IMR-90 (cell line): Measurements from ENCODE around the gene EIF4G2. TPM values are rescaled to one million over a fixed set of nuclear protein-coding genes. Genes with fewer than 3 reads are reported as not detected.

Source experiments
- ATAC-seq: fragments of 200-7000 bp; cut with Tn5 transposase; 2 replicates; pipeline ENCODE4 v1.9.1; 2020; ENCODE audit warnings: low read depth, mild to moderate bottlenecking, moderate library complexity
- BruUV-seq: library from RNA; stranded (reverse); fragments of 400-500 nt; replicated peaks from 2 replicates; lab custom pipeline; 2021; lab: Mats Ljungman, UMichigan
- CTCF ChIA-PET: fragments of 300-600 bp; formaldehyde crosslinking; extraction: SDS; loops from one replicate; lab custom pipeline; 2021; ENCODE audit warnings: antibody characterized with exemption; lab: Yijun Ruan, JAX
- POLR2A ChIA-PET: fragments of 300-600 bp; sonication (Branson Sonifier 250); formaldehyde crosslinking; loops from one replicate; lab custom pipeline; 2022; ENCODE audit warnings: antibody characterized with exemption; ENCODE audit not compliant: unreplicated experiment; lab: Charles Lee
- DNase-seq: peaks from one replicate; pipeline ENCODE4 v3.0.0; 2013
- H2AFZ ChIP-seq: replicated peaks from 2 replicates; pipeline ENCODE3; 2013; ENCODE audit warnings: low read length, mild to moderate bottlenecking; ENCODE audit not compliant: poor library complexity
- H2AK5ac ChIP-seq: 2 replicates; pipeline ENCODE4 v1.6.1; 2013; ENCODE audit warnings: low read depth, low read length, inconsistent platforms
- H2AK9ac ChIP-seq: replicated peaks from 2 replicates; pipeline ENCODE3; 2013; ENCODE audit warnings: mild to moderate bottlenecking, low read depth, low read length, moderate library complexity; ENCODE audit not compliant: poor library complexity
- H2BK120ac ChIP-seq: 2 replicates; pipeline ENCODE4 v1.6.1; 2013; ENCODE audit warnings: low read depth, low read length, inconsistent platforms
- H2BK15ac ChIP-seq: 3 replicates; pipeline ENCODE4 v1.6.1; 2013; ENCODE audit warnings: low read depth, low read length, inconsistent platforms
- H2BK20ac ChIP-seq: 2 replicates; pipeline ENCODE4 v1.6.1; 2013; ENCODE audit warnings: low read depth, mild to moderate bottlenecking, inconsistent platforms, low read length, moderate library complexity
- H2BK5ac ChIP-seq: 2 replicates; pipeline ENCODE4 v1.6.1; 2013; ENCODE audit warnings: mild to moderate bottlenecking, low read depth, low read length, inconsistent platforms; ENCODE audit not compliant: poor library complexity, severe bottlenecking
- H3K14ac ChIP-seq: replicated peaks from 2 replicates; pipeline ENCODE4 v1.6.1; 2013; ENCODE audit warnings: low read depth, low read length, inconsistent platforms
- H3K18ac ChIP-seq: 2 replicates; pipeline ENCODE4 v1.6.1; 2013; ENCODE audit warnings: low read depth, low read length, control low read depth
- H3K23ac ChIP-seq: 2 replicates; pipeline ENCODE4 v1.6.1; 2013; ENCODE audit warnings: low read depth, low read length, inconsistent platforms
- H3K27ac ChIP-seq: 2 replicates; pipeline ENCODE4 v1.5.1; 2013; ENCODE audit warnings: mild to moderate bottlenecking, control low read depth, low read length; ENCODE audit not compliant: insufficient read depth
- H3K27me3 ChIP-seq: 2 replicates; pipeline ENCODE4 v1.6.1; 2013; ENCODE audit warnings: low read length; ENCODE audit not compliant: control insufficient read depth, insufficient read depth
- H3K36me3 ChIP-seq: 2 replicates; pipeline ENCODE4 v1.6.1; 2013; ENCODE audit warnings: low read length, mixed read lengths; ENCODE audit not compliant: control insufficient read depth, insufficient read depth
- H3K4ac ChIP-seq: 2 replicates; pipeline ENCODE4 v1.6.1; 2013; ENCODE audit warnings: low read depth, low read length, inconsistent platforms
- H3K4me1 ChIP-seq: 2 replicates; pipeline ENCODE4 v1.6.1; 2013; ENCODE audit warnings: low read length, mixed read lengths; ENCODE audit not compliant: control insufficient read depth, insufficient read depth
- H3K4me2 ChIP-seq: 2 replicates; pipeline ENCODE4 v1.6.1; 2013; ENCODE audit warnings: low read depth, mild to moderate bottlenecking, control low read depth, low read length, moderate library complexity
- H3K4me3 ChIP-seq: 2 replicates; pipeline ENCODE4 v1.5.1; 2013; ENCODE audit warnings: low read depth, mild to moderate bottlenecking, control low read depth, low read length, moderate library complexity; ENCODE audit not compliant: insufficient read depth
- H3K56ac ChIP-seq: 2 replicates; pipeline ENCODE4 v1.6.1; 2013; ENCODE audit warnings: low read length, inconsistent platforms; ENCODE audit not compliant: insufficient read depth; ENCODE audit errors: extremely low read depth
- H3K79me1 ChIP-seq, 2 experiments: 2 replicates each; pipeline ENCODE4 v1.6.1; 2013; ENCODE audit warnings: low read length in 2 of 2, inconsistent platforms in 1 of 2, low read depth in 1 of 2
- H3K9ac ChIP-seq: 2 replicates; pipeline ENCODE4 v1.6.1; 2013; ENCODE audit warnings: low read depth, low read length, control low read depth
- H3K9me1 ChIP-seq: 2 replicates; pipeline ENCODE4 v1.6.1; 2013; ENCODE audit warnings: low read length, inconsistent platforms; ENCODE audit not compliant: insufficient read depth
- H3K9me3 ChIP-seq: 2 replicates; pipeline ENCODE4 v1.6.1; 2013; ENCODE audit warnings: low read length; ENCODE audit not compliant: control insufficient read depth, insufficient read depth
- H4K20me1 ChIP-seq: 2 replicates; pipeline ENCODE4 v1.6.1; 2013; ENCODE audit warnings: low read length, inconsistent platforms; ENCODE audit not compliant: insufficient read depth
- H4K5ac ChIP-seq: 2 replicates; pipeline ENCODE4 v1.6.1; 2013; ENCODE audit warnings: mild to moderate bottlenecking, low read depth, low read length, control low read depth
- H4K8ac ChIP-seq, 2 experiments: 2 replicates each; pipeline ENCODE4 v1.6.1; 2013; ENCODE audit warnings: low read depth in 2 of 2, low read length in 2 of 2, control low read depth in 1 of 2, inconsistent platforms in 1 of 2
- H4K91ac ChIP-seq: 2 replicates; pipeline ENCODE4 v1.6.1; 2013; ENCODE audit warnings: low read depth, low read length, inconsistent platforms; ENCODE audit not compliant: insufficient read depth
- BHLHE40 ChIP-seq: fragments of 150-350 bp; IDR thresholded peaks from 2 replicates; pipeline ENCODE4 v1.6.1; 2016; ENCODE audit warnings: mild to moderate bottlenecking, low read depth, low read length
- MXI1 ChIP-seq: IDR thresholded peaks from 2 replicates; pipeline ENCODE4 v1.6.1; 2012; ENCODE audit warnings: low read depth, mild to moderate bottlenecking, low read length, moderate library complexity, borderline replicate concordance
- RFX5 ChIP-seq: IDR thresholded peaks from 2 replicates; pipeline ENCODE4 v1.8.0; 2012; ENCODE audit warnings: low read depth, mild to moderate bottlenecking, low read length, moderate library complexity
- dilution Hi-C: fragments of 300-500 bp; cut with HindIII; formaldehyde crosslinking; loops from one replicate; pipeline ENCODE4 v1.14.3; 2018; ENCODE audit warnings: low sequenced_read_pairs; ENCODE audit not compliant: unreplicated experiment
- in situ Hi-C: fragments of 300-500 bp; cut with MboI; formaldehyde crosslinking; loops from 3 replicates; pipeline ENCODE4 v1.14.3; 2019; ENCODE audit warnings: low sequenced_read_pairs, inconsistent platforms, mixed read lengths
- intact Hi-C: fragments of 100-400 bp; cut with micrococcal nuclease; formaldehyde crosslinking; loops from 2 replicates; pipeline ENCODE4 v1.10.0; 2022
- polyA plus RNA-seq, 3 experiments: library from polyadenylated mRNA; depleted of rRNA; stranded (reverse); fragments of >200 nt; gene quantifications; 2 replicates each; pipeline ENCODE4 v1.2.3, GENCODE V29; 2012; ENCODE audit warnings: low replicate concordance in 1 of 3
- total RNA-seq: library from RNA; depleted of rRNA; stranded (reverse); fragments of >200 nt; gene quantifications from 2 replicates; pipeline ENCODE4 v1.2.3, GENCODE V29; 2012

Gene EIF4G2
- total and polyA plus RNA-seq, 2 of the 4 experiments (the other 2 are of a cell fraction): 492 to 1,216 TPM

- no peaks in the 10 kb centered on the region for H3K36me3 ChIP-seq
- peaks cover 7% of the 10 kb centered on the region for H3K9me1 ChIP-seq
- H2AK5ac ChIP-seq: no peak overlapping the region
- intact Hi-C loops: no loop called here
- H2BK15ac ChIP-seq: no peak overlapping the region
- no peak overlapping the region for H2AK9ac ChIP-seq
- H3K56ac ChIP-seq: no peak overlapping the region
- no peaks in the 10 kb centered on the region for H3K27me3 ChIP-seq
- H3K18ac ChIP-seq: no peak overlapping the region
- no peak overlapping the region for H3K9ac ChIP-seq
- H3K4me1 ChIP-seq: peaks cover 2% of the 10 kb centered on the region; the same call in 1 of the 2 replicates
- dilution Hi-C loops: no loop called here
- no peak for DNase-seq
- H2BK5ac ChIP-seq: no peak overlapping the region
- H3K4ac ChIP-seq: no peak overlapping the region
- in situ Hi-C loops: no loop called here
- no peak overlapping the region for H3K4me2 ChIP-seq
- no TSS peak for BruUV-seq
- no peak overlapping the region for H3K14ac ChIP-seq
- CTCF ChIA-PET: no interaction called here
- no peak overlapping the region for H4K91ac ChIP-seq
- H2BK120ac ChIP-seq: no peak overlapping the region
- H3K27ac ChIP-seq: no peak overlapping the region
- H4K8ac ChIP-seq: no peak overlapping the region
- no peak for ATAC-seq
- H3K23ac ChIP-seq: no peak overlapping the region
- H4K20me1 ChIP-seq: no peaks in the 10 kb centered on the region
- H2AFZ ChIP-seq: no peak overlapping the region
- H3K4me3 ChIP-seq: no peak overlapping the region
- no peaks in the 10 kb centered on the region for H3K9me3 ChIP-seq
- no peak overlapping the region for H2BK20ac ChIP-seq
- H4K5ac ChIP-seq: no peak overlapping the region
- H3K79me1 ChIP-seq: peaks cover 11 to 21% of the 10 kb centered on the region in 2 experiments; a peak in 3 of 4 replicates
- TF ChIP-seq RFX5 (no peak), BHLHE40 (no peak), MXI1 (no peak)
- POLR2A ChIA-PET: no interaction called here
Measured at GRCh38 chr11:10846660-10847059, 37.9 kb upstream of the EIF4G2 start.
